Neural progenitor cell (in vitro differentiated cells): ENCODE measurements around the gene DNAJC1. TPM values are rescaled to one million over a fixed set of nuclear protein-coding genes. Genes with fewer than 3 reads are reported as not detected.
A peak's percentile ranks its signal among the peaks of the same experiment; 100 is the strongest.

Source experiments
- DNase-seq: peaks from one replicate; pipeline ENCODE4 v3.0.0-alpha.2; 2016; ENCODE audit warnings: low spot score
- H2AFZ ChIP-seq: fragments of 200-600 bp; sonication (generic); replicated peaks from 2 replicates; pipeline ENCODE4 v1.6.1; 2016; ENCODE audit warnings: antibody characterized with exemption
- H3F3A ChIP-seq: fragments of 200-600 bp; sonication (generic); 2 replicates; pipeline ENCODE4 v1.6.1; 2016; ENCODE audit warnings: antibody characterized with exemption, low read depth
- H3K27ac ChIP-seq: fragments of 200-600 bp; sonication (generic); 2 replicates; pipeline ENCODE4 v1.5.1; 2016; ENCODE audit warnings: mild to moderate bottlenecking
- H3K27me3 ChIP-seq: fragments of 200-600 bp; sonication (generic); 2 replicates; pipeline ENCODE4 v1.6.1; 2016; ENCODE audit warnings: mild to moderate bottlenecking, moderate library complexity
- H3K36me3 ChIP-seq: fragments of 200-600 bp; sonication (generic); 2 replicates; pipeline ENCODE4 v1.5.1; 2016
- H3K4me1 ChIP-seq: fragments of 200-600 bp; sonication (generic); 2 replicates; pipeline ENCODE4 v1.6.1; 2016; ENCODE audit warnings: mixed run types
- H3K4me2 ChIP-seq: fragments of 200-600 bp; sonication (generic); 2 replicates; pipeline ENCODE4 v1.6.1; 2016
- H3K4me3 ChIP-seq: fragments of 200-600 bp; sonication (generic); 2 replicates; pipeline ENCODE4 v1.5.1; 2016
- H3K79me2 ChIP-seq: fragments of 200-600 bp; sonication (generic); 2 replicates; pipeline ENCODE4 v1.6.1; 2016; ENCODE audit warnings: low read depth
- H3K9ac ChIP-seq: fragments of 200-600 bp; sonication (generic); 2 replicates; pipeline ENCODE4 v1.6.1; 2016
- H3K9me3 ChIP-seq: fragments of 200-600 bp; sonication (generic); 2 replicates; pipeline ENCODE4 v1.5.1; 2016; ENCODE audit warnings: low read depth
- H4K20me1 ChIP-seq: fragments of 200-600 bp; sonication (generic); 2 replicates; pipeline ENCODE4 v1.6.1; 2016; ENCODE audit warnings: low read depth
- H3K27ac Mint-ChIP-seq: 3 replicates; pipeline ENCODE4 v1.8.0; 2021; ENCODE audit warnings: mixed read lengths
- H3K27me3 Mint-ChIP-seq: 2 replicates; pipeline ENCODE4 v1.8.0; 2022; ENCODE audit warnings: low read depth, mild to moderate bottlenecking, inconsistent platforms, moderate library complexity, mixed read lengths; ENCODE audit not compliant: insufficient read depth
- H3K36me3 Mint-ChIP-seq: 3 replicates; pipeline ENCODE4 v1.8.0; 2021; ENCODE audit warnings: mixed read lengths
- H3K4me1 Mint-ChIP-seq: 3 replicates; pipeline ENCODE4 v1.8.0; 2021; ENCODE audit warnings: mixed read lengths
- H3K4me3 Mint-ChIP-seq: 3 replicates; pipeline ENCODE4 v1.8.0; 2021; ENCODE audit warnings: mild to moderate bottlenecking, moderate library complexity, mixed read lengths
- H3K9me3 Mint-ChIP-seq: 3 replicates; pipeline ENCODE4 v1.8.0; 2020; ENCODE audit warnings: mixed read lengths
- CTCF ChIP-seq: fragments of 200-600 bp; sonication (generic); IDR thresholded peaks from 2 replicates; pipeline ENCODE4 v1.5.1; 2017; ENCODE audit warnings: antibody characterized with exemption, mild to moderate bottlenecking
- EZH2 ChIP-seq: fragments of 200-600 bp; sonication (generic); IDR thresholded peaks from 2 replicates; pipeline ENCODE4 v1.6.1; 2017; ENCODE audit warnings: antibody characterized with exemption, mild to moderate bottlenecking, moderate library complexity
- EZH2phosphoT487 ChIP-seq: fragments of 200-600 bp; sonication (generic); IDR thresholded peaks from 2 replicates; pipeline ENCODE4 v1.6.1; 2017; ENCODE audit warnings: antibody characterized with exemption
- total RNA-seq: library from RNA; depleted of rRNA; stranded (reverse); fragments of >200 nt; gene quantifications from 2 replicates; pipeline ENCODE4 v1.2.3, GENCODE V29; 2015; ENCODE audit warnings: low replicate concordance

DNAJC1 gene
- total RNA-seq, 1 donor from 2014 or later = 55.3 TPM

- H3K27me3 ChIP-seq = no peaks in the 10 kb centered on the region
- no peaks in the 10 kb centered on the region for H3K9me3 ChIP-seq
- Mint-ChIP-seq H3K27ac (peak overlapping the region; percentile 31), H3K36me3 (peaks cover 21% of the 10 kb centered on the region), H3K4me1 (peaks cover 51% of the 10 kb centered on the region), H3K9me3 (no peaks in the 10 kb centered on the region), H3K27me3 (no peaks in the 10 kb centered on the region), H3K4me3 (peak overlapping the region; percentile 9)
- H3K4me1 ChIP-seq = peaks cover 51% of the 10 kb centered on the region
- peaks cover 32% of the 10 kb centered on the region for H4K20me1 ChIP-seq
- peak overlapping the region; percentile 50 for H3K27ac ChIP-seq
- H3K4me2 ChIP-seq = peak overlapping the region; percentile 27
- no peak overlapping the region for H3K9ac ChIP-seq
- no peak overlapping the region for H3K4me3 ChIP-seq
- H3F3A ChIP-seq = peaks cover 52% of the 10 kb centered on the region
- peaks cover 3% of the 10 kb centered on the region for H3K36me3 ChIP-seq
- H2AFZ ChIP-seq = no peak overlapping the region
- TF ChIP-seq CTCF = no peak
- TF ChIP-seq EZH2 = no peak
- no peak for TF ChIP-seq EZH2phosphoT487
- H3K79me2 ChIP-seq = peaks cover 67% of the 10 kb centered on the region
- DNase-seq = peak; percentile 37
Observed at GRCh38 chr10:21726601-21727225, 276.8 kb downstream of the DNAJC1 start.

GRCh38 chr10:21724687-21725367, 278.7 kb downstream of the DNAJC1 start:
- no peaks in the 10 kb centered on the region for H3K27me3 ChIP-seq
- Mint-ChIP-seq H3K4me3 (no peak overlapping the region), H3K27ac (peak overlapping the region; percentile 43), H3K9me3 (no peaks in the 10 kb centered on the region), H3K4me1 (peaks cover 50% of the 10 kb centered on the region), H3K27me3 (no peaks in the 10 kb centered on the region), H3K36me3 (peaks cover 21% of the 10 kb centered on the region)
- H3F3A ChIP-seq = peaks cover 33% of the 10 kb centered on the region
- H3K9ac ChIP-seq = no peak overlapping the region
- peaks cover 34% of the 10 kb centered on the region for H3K4me1 ChIP-seq
- H3K79me2 ChIP-seq = peaks cover 56% of the 10 kb centered on the region
- H3K4me2 ChIP-seq = no peak overlapping the region
- peak overlapping the region; percentile 40 for H3K27ac ChIP-seq
- H2AFZ ChIP-seq = no peak overlapping the region
- no peaks in the 10 kb centered on the region for H3K9me3 ChIP-seq
- no peaks in the 10 kb centered on the region for H3K36me3 ChIP-seq
- TF ChIP-seq EZH2phosphoT487 (no peak), EZH2 (no peak), CTCF (no peak)
- no peak overlapping the region for H3K4me3 ChIP-seq
- peak; percentile 60 for DNase-seq
- H4K20me1 ChIP-seq = peaks cover 18% of the 10 kb centered on the region

GRCh38 chr10:21724020-21724589, 279.4 kb downstream of the DNAJC1 start:
- Mint-ChIP-seq H3K4me3 (no peak overlapping the region), H3K27ac (peak overlapping the region; percentile 43), H3K9me3 (no peaks in the 10 kb centered on the region), H3K36me3 (peaks cover 18% of the 10 kb centered on the region), H3K27me3 (no peaks in the 10 kb centered on the region), H3K4me1 (peaks cover 52% of the 10 kb centered on the region)
- H3K4me1 ChIP-seq = peaks cover 38% of the 10 kb centered on the region
- H3K36me3 ChIP-seq = no peaks in the 10 kb centered on the region
- H3K4me3 ChIP-seq = no peak overlapping the region
- peaks cover 30% of the 10 kb centered on the region for H3F3A ChIP-seq
- no peak for TF ChIP-seq CTCF
- no peak for TF ChIP-seq EZH2phosphoT487
- TF ChIP-seq EZH2 = no peak
- no peak overlapping the region for H2AFZ ChIP-seq
- H3K79me2 ChIP-seq = peaks cover 56% of the 10 kb centered on the region
- H3K9ac ChIP-seq = no peak overlapping the region
- no peaks in the 10 kb centered on the region for H3K9me3 ChIP-seq
- no peaks in the 10 kb centered on the region for H3K27me3 ChIP-seq
- no peak overlapping the region for H3K4me2 ChIP-seq
- DNase-seq = no peak
- peaks cover 25% of the 10 kb centered on the region for H4K20me1 ChIP-seq
- no peak overlapping the region for H3K27ac ChIP-seq
